ENCODE measurements around the gene SLAMF9.

Gene SLAMF9

DNA sequence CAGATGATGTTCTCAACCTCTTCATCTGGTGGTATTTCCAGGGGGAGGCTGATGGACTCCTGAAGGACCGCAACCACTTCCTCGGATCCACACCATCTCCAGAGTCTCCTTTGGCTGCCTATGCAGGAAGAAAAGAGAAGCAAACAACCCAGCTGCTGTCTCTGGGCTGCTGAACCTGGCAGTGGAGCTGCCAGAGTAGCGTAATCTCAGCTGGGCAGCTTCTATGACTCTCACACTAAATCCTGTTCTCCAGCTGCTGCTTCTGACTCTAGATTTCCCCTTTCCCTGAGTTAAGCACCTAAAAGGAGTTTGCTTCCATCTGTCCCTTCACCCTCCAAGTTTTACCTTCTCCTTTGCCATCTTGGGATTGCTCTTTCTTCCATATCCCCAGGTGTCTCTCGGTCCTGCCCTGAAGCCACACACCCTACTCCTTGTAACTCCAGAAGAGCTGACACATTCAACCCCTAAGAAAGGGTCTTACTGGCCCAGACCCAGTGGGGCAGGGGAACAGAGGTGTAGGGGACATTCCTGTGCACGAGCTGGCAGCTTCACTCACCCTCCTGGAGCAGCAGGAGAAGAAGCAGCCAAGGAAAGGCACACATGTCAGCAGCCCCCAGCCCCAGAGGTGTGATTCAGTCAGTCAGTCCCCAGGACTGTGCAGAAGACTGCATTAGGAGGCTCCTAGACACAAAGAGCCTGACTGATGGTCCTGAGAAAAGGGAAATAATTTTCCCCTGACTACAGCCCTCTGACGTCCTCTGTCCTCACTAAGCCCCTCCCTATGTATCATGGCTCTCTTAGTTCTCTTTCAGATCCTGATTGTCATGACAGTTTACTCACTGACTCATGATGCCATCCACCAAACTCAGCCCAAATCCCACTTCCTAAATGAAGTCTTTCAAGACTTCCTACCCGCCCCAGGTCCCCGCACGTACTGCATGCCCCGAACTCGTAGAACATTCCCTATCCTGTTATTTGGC is at the start of gene SLAMF9:
TSS of gene SLAMF9 (minus strand) at position 702 of the 980 bp plus-strand sequence. CDS start at position 602, 100 bp downstream.
- no peak for DNase-seq (ENCODE audit: low read depth in 2 of 2)

DNA sequence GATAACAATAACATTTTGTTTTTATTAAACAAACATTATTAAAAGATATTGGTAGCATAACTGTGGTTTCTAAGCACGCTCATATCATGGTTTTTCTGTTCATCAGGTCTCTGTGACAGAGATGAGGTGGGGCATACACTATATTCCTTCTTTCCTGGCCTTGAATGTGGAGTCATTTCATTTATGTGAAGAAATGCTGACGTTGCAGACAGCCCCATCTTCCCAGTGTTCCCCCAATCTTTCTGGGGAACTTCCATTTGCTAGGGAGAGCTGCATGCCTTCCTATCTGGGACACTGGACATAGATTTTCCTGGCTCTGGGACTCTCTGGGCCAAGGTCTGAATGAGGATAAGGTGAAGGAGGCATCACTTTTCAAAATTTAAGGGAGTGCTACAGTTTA is 47.4 kb upstream of the SLAMF9 start:
- no peak for DNase-seq (ENCODE audit: low read depth in 2 of 2)

DNA sequence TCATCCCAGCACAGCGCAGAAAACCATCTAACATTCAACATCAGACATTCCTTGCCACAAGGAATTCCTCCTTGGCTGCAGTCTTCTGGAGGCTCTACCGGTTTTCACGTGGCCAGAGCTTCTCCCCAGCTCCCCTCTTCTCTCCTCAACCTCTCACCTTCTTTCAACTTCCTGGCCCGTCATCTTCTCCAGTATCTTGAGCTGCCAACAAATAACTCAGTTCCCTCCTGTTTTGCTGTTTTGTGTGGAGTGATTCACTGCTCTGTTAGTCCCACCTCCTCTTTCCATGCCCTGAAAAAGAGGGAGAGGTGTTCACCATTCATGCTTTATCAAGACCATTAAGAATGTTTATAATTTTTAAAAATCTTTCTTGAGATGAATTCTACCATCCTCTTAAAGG is 45.2 kb upstream of the SLAMF9 start:
- no peak for DNase-seq (ENCODE audit: low read depth in 2 of 2)

DNA sequence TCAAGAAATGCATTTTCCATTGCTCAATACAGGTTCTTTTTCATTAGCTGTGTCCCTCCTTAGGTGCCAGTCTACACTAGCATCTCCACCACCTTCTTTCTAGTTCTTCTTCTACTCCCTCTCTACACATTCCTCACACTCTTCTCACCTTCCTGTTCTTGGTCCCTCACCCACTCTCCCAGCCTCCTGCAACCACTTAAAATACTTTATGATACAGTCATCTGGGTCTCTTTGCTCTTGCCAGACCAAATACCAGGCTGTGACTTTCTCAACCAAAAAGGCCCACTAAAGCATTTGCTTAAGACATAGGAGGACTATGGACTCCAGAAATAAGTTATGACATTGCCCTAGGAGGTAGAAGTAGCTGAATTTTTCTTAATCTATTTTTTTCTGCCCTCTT is 42.6 kb upstream of the SLAMF9 start:
- DNase-seq (ENCODE audit: low read depth in 2 of 2) = no peak

DNA sequence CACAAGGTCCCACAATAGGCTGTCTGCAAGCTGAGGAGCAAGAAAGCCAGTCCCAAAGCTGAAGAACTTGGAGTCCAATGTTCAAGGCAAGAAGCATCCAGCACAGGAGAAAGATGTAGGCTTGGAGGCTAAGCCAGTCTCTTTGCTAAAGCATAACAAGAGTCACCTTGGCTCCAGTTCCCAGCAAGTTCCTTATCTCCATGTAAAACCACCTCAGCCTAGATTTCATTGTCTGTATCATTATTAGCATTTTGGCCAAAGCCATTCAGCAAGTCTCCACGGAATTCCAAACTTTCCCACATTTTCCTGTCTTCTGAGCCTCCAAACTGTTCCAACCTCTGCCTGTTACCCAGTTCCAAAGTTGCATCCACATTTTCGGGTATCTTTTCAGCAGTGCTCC is 40.9 kb upstream of the SLAMF9 start:
- no peak for DNase-seq (ENCODE audit: low read depth in 2 of 2)

DNA sequence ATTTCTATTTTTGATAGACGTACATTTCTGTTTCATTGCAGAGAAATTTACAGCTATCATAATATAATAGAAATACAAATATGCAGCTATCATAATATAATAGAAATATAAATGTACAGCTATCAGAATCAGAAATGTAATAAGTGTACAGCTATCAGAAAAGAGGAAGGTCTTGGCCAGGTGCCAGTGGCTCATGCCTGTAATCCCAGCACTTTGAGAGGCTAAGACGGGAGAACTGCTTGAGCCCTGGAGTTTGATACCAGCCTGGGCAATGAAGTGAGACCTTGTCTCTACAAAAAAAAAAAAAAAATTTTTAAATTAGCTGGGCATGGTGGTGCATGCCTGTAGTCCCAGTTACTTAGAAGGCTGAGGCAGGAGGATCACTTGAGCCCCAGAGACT is 39.9 kb upstream of the SLAMF9 start:
- no peak for DNase-seq (ENCODE audit: low read depth in 2 of 2)

DNA sequence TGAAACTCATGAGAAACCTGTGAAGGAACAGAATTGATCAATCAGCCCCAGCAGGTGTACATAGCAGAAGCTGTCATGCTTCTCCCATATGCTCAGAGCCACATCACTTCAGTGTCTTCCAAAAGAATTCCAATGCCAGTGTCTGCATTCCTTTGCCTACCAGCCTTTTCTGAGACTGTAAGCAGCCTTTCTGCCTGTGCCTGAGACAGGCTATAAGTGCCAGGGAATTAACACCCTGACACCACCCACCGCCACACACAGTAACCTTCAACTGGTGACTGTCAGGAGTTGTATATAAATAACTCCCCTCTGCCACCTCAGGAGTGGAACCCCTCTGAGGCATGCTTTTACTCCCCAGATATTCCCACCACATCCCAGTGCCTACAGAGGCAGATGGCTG is 38.1 kb upstream of the SLAMF9 start:
- DNase-seq (ENCODE audit: low read depth in 2 of 2) = no peak

DNA sequence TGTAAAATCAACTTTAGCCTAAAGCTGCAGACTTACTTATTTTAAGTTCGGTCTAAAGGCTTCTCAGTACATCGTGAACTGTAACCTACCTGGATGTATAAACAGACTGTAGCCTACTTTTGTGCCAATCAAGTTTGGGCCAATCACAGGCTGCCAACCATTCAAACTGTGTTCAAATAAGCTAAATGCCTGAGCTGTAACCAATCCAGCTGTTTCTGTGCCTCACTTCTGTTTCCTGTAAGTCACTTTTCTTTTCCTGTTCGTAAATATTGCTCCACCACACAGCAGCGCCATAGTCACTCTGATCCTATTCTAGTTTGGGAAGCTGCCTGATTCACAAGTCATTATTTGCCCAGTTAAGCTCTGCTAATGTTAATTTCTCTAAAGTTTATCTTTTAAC is 37.5 kb upstream of the SLAMF9 start:
- DNase-seq (ENCODE audit: low read depth in 2 of 2) = no peak

DNA sequence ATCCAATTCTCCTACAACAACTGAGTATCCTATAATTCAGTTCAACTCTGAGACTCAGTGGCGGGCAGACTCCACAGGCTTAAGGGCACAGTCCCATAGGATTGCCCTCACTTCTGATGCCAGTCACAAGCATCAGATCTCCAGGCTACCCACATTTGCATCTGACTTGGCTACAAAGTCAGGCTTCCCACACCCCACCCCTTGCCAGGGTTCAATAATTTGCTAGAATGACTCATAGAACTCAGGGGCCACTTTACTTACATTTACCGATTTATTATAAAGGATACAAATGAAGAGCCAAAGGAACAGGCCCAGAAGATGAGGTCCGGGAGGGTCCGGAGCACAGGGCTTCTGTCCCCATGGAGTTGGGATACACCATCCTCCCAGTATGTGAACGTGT is 36.0 kb upstream of the SLAMF9 start:
- no peak for DNase-seq (ENCODE audit: low read depth in 2 of 2)

DNA sequence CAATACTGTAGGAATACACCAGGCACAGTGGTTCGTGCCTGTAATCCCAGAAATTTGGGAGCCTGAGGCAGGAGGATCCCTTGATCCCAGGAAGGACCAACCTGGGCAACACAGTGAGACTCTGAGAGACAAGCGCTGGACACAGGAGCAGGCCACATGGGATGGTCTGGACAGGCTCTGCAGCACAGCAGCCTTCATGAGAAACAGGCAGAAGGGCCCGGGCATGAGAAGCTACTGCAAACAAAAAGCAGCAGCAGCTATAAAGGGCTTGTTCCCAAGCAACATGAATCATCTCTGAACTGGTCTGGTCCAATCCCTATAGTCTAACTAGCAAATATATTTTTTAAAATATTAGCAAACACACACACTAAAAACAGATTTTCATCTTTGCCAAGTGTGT is 35.5 kb upstream of the SLAMF9 start:
- no peak for DNase-seq (ENCODE audit: low read depth in 2 of 2)

DNA sequence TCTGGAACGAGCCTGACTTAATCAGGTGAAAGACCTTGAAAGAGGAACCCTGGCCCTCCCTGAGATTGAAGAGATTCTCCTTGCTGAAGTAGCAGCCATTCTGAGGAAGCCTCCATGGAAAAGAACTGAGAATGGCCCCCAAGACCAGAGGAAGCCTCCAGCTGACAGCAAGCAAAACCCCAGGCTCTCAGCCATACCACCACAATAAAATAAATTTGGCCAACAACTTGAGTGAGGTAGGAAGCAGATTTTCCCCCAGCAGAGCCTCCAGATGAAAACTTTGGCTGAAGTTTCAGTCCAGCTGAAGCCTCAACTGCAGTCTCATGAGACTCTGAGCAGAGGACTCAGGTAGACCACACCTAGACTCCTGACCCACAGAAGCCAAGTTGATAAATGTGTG is 34.0 kb upstream of the SLAMF9 start:
- DNase-seq (ENCODE audit: low read depth in 2 of 2) = no peak

DNA sequence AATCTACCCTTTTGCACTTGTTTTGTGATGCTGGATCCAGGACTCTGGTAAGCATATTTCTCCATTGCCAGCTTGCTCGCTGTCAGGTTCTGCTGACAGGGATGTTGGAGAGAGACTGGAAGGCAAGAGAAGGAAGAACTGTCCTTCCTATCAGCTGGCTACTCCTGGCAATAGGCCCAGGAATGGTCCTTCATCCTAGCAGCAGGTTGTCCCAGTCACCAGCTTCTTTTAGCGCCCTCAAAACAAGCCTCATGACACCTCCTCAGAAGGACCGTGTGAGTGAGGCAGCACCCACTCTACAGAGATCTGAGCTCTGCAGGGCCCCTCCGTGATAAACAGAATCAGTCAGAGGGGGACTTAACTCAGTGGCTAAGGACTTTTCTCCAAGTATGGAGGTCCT is 33.1 kb upstream of the SLAMF9 start:
- DNase-seq (ENCODE audit: low read depth in 2 of 2) = no peak

DNA sequence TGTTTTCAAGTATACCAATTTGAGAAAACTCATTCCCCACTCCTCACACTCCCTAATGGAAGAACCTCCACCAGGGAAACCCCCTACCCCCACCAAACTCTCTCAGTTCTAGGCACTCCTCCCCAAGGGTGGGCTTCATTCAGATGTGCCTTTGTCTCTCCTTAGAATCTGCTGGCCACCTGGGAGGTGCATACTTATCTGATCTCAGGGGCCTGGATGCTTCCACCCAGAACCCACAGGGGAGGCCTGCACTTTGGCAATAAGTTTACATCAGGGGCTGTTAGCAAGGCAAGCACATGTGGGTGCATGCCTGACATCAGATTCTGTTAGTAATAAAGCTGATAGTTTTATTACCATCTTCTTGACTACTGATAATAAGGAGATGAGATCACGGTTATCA is 32.5 kb upstream of the SLAMF9 start:
- DNase-seq (ENCODE audit: low read depth in 2 of 2) = no peak

DNA sequence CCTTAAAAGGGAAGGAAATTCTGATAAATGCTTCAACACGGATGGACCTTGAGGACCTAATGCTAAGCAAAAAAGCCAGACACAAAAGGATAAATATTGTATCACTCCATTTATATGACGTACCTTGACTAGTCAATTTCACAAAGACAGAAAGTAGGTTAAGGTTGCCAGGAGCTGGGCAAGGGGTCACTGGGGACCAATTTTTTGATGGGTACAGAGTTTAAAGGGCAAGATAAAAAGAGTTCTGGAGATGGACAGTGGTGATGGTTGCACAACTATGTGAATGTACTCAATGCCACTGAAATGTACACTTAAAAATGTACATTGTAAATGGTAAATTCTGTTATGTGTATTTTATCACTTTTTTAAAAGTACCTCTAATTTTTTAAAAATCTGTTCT is 32.1 kb upstream of the SLAMF9 start:
- DNase-seq (ENCODE audit: low read depth in 2 of 2) = no peak

DNA sequence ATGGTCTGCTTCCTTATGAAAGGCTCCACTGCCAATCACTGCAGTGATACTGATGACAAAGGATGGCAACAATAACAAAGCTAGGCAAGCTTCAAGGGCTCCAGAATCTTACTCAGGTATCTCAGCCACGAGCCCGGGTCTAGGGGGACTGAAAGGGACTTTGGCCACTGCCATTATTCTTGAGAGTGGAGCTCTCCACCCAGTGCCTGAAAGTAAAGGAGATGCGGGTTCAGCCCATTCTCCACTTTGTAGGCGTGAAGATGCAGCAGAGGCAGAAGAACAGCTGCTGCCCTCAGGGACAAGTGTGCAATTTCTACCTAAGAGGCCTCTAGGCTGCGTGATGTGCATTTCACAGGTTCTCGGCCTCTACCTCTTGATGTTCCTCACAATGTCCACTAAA is 31.4 kb upstream of the SLAMF9 start:
- no peak for DNase-seq (ENCODE audit: low read depth in 2 of 2)

DNA sequence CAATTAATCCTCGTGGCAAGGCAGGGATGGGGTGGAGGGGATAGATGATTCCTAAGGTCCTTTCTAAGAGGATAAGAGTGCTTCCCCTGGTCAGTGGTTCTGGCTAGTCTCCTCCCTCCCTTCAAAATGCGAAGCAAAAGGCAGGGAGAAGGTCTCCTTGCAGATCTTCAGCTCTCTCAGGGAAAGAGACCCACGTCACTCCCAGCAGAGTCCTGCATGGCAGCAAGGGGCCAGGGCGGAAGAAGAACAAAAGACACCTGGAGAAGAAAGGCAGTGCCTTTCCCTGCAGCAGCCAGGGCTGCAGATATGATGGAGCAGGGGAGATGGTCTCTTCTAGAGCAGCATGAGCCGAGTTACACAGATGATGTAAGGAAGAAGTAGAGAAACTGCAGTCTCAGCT is 29.6 kb upstream of the SLAMF9 start:
- DNase-seq (ENCODE audit: low read depth in 2 of 2) = no peak

DNA sequence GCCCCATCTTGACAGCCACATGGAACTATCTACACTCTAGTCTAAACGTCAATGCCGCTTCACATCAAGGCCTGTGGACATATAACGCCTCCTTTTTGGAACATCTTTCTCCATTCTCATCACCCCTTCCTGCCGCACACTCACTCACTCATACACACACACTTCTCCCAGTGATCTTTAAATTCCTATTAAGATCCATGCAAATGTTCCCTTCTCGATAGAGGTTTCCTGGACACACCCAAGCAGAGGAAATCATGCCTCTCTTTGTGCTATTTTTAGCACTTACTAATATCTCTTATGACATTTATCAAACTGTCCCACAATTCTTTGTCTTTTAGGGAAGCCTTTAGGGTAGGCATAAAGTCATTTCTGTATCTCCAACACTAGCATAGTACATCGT is 28.2 kb upstream of the SLAMF9 start:
- no peak for DNase-seq (ENCODE audit: low read depth in 2 of 2)

DNA sequence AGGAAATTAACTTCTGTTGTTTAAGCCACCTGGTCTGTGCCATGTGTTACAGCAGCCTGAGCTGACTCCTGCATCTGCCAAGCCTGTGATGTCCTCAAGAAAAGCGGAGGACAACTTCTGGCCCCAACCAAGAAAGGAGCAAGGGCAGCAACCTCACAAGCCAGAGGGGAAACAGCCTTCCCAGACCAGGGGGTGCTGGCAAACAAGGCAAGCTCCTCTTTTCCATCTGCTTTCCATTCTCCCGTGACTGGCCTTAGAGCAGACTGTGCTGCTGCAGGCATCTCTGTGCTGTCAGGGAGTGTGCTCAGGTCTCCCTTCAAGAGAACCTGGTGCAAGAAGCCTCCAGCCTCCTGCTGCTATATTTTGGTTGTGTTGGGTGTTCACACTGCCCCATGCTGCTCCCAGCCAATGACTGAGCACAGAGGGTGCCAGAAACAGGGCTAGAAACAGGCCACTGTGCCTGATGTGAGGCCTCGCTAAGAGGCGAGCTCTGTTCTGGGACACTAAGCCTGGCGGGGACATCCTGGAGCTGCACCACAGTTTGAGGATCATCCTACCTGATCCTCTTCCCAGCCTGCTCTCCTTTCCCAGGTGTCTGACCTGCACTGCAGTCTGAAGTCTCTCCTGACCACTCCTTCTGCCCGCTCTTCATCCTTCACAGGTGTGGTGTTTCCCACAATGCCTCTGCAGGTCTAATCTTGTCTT is 27.5 kb upstream of the SLAMF9 start:
- no peak for DNase-seq (ENCODE audit: low read depth in 2 of 2)

DNA sequence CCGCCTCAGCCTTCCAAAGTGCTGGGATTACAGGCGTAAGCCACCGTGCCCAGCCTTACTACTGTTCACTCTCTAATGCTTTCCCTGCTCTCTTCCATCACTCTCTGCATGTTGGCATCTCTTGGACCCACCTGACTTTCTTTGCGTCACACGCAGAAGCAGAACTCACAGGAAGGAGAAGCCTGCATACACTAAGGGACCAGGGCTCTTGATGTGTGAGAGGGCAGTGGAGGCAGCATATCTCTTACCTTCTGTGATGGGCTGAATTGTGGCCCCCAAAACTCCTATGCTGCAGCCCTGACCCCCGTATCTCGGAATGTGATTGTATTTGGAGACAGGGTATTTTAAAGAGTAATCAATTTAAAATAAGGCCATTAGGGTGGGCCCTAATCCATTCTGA is 26.7 kb upstream of the SLAMF9 start:
- no peak for DNase-seq (ENCODE audit: low read depth in 2 of 2)

DNA sequence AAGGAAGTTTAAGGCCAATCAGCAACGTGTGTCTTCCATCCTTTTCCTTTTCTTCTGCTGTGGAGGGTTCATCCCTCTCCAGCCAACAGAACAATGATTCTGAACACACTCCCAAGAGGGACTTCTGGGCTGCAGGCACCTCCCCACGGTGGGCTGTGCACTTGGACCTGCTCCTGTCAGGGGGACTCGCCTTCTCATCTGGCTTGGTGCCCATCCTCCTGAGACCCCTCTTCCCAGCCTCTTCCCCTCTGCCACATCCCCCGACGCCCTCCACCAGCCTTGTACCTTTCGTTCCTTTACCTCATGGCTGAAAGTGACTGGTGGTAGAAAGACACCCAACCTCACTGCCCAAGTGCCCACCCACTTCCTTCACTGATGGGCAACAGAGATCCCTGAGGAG is 26.0 kb upstream of the SLAMF9 start:
- no peak for DNase-seq (ENCODE audit: low read depth in 2 of 2)

DNA sequence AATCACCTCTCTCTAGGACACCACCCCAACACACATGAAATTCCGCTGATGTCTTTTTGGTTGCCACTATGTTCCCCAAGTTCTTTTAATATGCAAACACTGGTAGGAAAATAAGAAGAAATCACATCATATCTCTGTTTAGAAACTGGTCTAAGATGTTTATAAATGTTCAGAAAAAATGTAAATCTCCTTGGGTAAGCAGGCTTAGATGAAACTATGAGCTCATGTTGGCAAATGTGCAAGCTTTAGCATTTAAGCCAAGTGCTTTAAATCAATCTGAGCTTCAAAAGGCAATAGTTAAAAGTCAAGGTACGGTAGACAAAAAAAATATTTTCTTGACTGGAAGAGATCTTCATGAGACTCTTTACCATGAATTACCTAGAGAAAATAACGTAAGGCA is 25.2 kb upstream of the SLAMF9 start:
- DNase-seq (ENCODE audit: low read depth in 2 of 2) = no peak

DNA sequence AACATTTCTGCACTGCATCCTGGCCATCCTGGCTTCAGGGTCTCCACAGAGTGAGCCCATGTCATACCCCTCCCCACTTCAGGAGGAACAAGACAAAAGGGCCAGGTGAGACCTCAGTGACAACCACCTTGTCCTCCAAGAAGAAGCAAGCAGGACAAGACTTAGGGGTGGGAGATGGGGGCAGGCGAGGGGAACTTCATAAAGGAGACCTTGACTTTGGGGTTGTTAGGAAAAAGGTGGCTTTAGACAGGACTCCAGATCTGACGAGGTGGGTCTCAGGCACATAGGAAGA is 24.0 kb upstream of the SLAMF9 start:
- DNase-seq (ENCODE audit: low read depth in 2 of 2) = no peak

DNA sequence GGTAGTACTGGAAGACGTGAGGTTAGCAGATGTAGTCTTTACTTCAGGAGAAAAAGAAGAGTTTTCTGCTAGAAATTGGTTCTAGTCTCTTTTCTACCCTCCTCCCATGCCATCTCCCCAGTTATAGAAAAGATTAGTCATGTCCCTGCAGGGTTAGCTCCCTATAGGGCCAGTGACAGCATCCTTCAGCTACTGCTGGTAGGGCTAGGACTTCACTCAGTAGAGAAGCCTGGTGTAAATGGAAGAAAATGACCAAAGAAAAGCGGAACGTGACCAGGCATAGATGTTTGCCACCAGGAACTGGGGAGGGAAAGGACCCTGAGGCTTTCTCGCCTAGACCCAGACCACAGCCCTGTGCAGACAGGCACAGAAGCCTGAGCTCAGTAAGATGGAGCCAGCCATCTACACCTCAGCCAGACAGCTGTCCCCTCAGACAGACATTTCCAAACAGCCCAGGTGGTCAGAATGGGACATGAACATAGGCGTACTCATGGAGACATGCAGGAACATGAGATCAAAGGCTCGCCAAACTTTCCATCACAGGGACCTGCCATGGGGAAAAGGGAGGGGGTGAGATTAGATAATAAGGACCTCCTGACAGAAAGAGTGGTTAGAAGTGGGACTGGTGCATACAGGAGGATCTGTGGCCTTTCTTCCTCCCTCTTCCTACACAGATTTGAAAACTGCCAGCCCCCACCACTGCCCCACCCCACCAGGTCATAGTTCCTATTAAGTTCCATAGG is 23.5 kb upstream of the SLAMF9 start:
- DNase-seq (ENCODE audit: low read depth in 2 of 2) = no peak

Data from stimulated activated CD4-positive, alpha-beta T cell treated with anti-CD3 and anti-CD28 coated beads, Interleukin-12 subunit alpha, Interleukin-12 subunit beta, amount 100 ng/mL, for 24 hours (primary cell).